GM23338 (cell line): ENCODE measurements around the gene ATF2.

Experiments used
- CREB1 ChIP-seq: fragments of 250-450 bp; sonication (Bioruptor Pico); IDR thresholded peaks from 2 replicates; pipeline ENCODE4 v1.5.0; 2020; ENCODE audit warnings: low read depth, mild to moderate bottlenecking, moderate library complexity
- EZH2 ChIP-seq: fragments of 200-600 bp; sonication (generic); IDR thresholded peaks from one replicate; pipeline ENCODE4 v1.8.0; 2017; ENCODE audit warnings: antibody characterized with exemption, mild to moderate bottlenecking, low read depth; ENCODE audit not compliant: unreplicated experiment
- EZH2phosphoT487 ChIP-seq: fragments of 200-600 bp; sonication (generic); IDR thresholded peaks from one replicate; pipeline ENCODE4 v1.8.1; 2018; ENCODE audit warnings: antibody characterized with exemption; ENCODE audit not compliant: unreplicated experiment
- JUNB ChIP-seq: IDR thresholded peaks from one replicate; pipeline ENCODE4 v1.6.1; 2016; ENCODE audit warnings: antibody characterized with exemption; ENCODE audit not compliant: unreplicated experiment
- POLR2AphosphoS5 ChIP-seq: IDR thresholded peaks from 2 replicates; pipeline ENCODE4 v1.6.1; 2016; ENCODE audit warnings: antibody characterized with exemption, low read depth
- ZNF331 ChIP-seq: fragments of 250-450 bp; sonication (Bioruptor Pico); IDR thresholded peaks from 2 replicates; pipeline ENCODE4 v1.5.0; 2020; ENCODE audit warnings: low read depth, mild to moderate bottlenecking, moderate library complexity
- TF ChIP-seq, protein P1 (sequence below), 2 experiments: fragments of 200-600 bp in 1 of 2; sonication (generic) in 1 of 2; conservative IDR thresholded peaks; 2 replicates each; pipeline versions ENCODE4 v1.5.1 to v1.6.1; 2016 to 2017; ENCODE audit warnings: antibody characterized with exemption in 2 of 2, low read depth in 2 of 2, mild to moderate bottlenecking in 2 of 2, moderate library complexity in 1 of 2
- TF ChIP-seq, protein P2 (sequence below): IDR thresholded peaks from one replicate; pipeline ENCODE4 v1.6.1; 2018; ENCODE audit warnings: antibody characterized with exemption; ENCODE audit not compliant: unreplicated experiment
- TF ChIP-seq, protein P3 (sequence below): IDR thresholded peaks from 2 replicates; pipeline ENCODE4 v1.6.1; 2016; ENCODE audit warnings: antibody characterized with exemption

DNA sequence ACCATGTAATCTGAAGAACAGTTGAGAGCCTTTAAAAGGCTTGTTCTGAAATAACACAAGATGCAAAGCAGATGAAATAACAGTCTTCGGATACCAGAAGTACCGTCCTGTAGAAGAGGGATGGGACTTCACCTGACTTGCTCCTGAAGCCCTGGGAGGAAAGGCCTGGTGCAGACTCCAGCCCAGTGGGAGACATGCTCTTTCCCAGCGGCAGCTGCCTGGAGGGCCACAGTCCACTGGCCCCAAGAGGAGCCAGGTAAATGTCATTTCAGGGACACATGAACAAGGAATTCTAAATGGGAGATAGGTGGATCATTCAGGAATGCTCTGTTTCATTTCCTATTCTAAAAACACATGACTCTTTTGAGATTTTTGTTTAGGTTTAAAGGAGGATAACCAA lies 140.2 kb downstream of the ATF2 start:
- TF ChIP-seq, protein P1, sequence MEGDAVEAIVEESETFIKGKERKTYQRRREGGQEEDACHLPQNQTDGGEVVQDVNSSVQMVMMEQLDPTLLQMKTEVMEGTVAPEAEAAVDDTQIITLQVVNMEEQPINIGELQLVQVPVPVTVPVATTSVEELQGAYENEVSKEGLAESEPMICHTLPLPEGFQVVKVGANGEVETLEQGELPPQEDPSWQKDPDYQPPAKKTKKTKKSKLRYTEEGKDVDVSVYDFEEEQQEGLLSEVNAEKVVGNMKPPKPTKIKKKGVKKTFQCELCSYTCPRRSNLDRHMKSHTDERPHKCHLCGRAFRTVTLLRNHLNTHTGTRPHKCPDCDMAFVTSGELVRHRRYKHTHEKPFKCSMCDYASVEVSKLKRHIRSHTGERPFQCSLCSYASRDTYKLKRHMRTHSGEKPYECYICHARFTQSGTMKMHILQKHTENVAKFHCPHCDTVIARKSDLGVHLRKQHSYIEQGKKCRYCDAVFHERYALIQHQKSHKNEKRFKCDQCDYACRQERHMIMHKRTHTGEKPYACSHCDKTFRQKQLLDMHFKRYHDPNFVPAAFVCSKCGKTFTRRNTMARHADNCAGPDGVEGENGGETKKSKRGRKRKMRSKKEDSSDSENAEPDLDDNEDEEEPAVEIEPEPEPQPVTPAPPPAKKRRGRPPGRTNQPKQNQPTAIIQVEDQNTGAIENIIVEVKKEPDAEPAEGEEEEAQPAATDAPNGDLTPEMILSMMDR (conservative IDR thresholded peaks at IDR 0.05; ENCODE audit: low read depth in 2 of 2): no peak
- TF ChIP-seq EZH2: no peak
- TF ChIP-seq, protein P2, sequence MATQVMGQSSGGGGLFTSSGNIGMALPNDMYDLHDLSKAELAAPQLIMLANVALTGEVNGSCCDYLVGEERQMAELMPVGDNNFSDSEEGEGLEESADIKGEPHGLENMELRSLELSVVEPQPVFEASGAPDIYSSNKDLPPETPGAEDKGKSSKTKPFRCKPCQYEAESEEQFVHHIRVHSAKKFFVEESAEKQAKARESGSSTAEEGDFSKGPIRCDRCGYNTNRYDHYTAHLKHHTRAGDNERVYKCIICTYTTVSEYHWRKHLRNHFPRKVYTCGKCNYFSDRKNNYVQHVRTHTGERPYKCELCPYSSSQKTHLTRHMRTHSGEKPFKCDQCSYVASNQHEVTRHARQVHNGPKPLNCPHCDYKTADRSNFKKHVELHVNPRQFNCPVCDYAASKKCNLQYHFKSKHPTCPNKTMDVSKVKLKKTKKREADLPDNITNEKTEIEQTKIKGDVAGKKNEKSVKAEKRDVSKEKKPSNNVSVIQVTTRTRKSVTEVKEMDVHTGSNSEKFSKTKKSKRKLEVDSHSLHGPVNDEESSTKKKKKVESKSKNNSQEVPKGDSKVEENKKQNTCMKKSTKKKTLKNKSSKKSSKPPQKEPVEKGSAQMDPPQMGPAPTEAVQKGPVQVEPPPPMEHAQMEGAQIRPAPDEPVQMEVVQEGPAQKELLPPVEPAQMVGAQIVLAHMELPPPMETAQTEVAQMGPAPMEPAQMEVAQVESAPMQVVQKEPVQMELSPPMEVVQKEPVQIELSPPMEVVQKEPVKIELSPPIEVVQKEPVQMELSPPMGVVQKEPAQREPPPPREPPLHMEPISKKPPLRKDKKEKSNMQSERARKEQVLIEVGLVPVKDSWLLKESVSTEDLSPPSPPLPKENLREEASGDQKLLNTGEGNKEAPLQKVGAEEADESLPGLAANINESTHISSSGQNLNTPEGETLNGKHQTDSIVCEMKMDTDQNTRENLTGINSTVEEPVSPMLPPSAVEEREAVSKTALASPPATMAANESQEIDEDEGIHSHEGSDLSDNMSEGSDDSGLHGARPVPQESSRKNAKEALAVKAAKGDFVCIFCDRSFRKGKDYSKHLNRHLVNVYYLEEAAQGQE: no peak
- TF ChIP-seq POLR2AphosphoS5: no peak
- no peak for TF ChIP-seq EZH2phosphoT487
- TF ChIP-seq, protein P3, sequence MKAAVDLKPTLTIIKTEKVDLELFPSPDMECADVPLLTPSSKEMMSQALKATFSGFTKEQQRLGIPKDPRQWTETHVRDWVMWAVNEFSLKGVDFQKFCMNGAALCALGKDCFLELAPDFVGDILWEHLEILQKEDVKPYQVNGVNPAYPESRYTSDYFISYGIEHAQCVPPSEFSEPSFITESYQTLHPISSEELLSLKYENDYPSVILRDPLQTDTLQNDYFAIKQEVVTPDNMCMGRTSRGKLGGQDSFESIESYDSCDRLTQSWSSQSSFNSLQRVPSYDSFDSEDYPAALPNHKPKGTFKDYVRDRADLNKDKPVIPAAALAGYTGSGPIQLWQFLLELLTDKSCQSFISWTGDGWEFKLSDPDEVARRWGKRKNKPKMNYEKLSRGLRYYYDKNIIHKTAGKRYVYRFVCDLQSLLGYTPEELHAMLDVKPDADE: no peak
- no peak for TF ChIP-seq ZNF331 (CRISPR knock-in tag)
- no peak for TF ChIP-seq CREB1 (CRISPR knock-in tag)
- TF ChIP-seq JUNB: no peak
